Cerebellar cortex (tissue), 1 donor: Measurements from ENCODE around the gene TRPT1.

ENCODE experiments used
- DNase-seq: peaks from one replicate; pipeline ENCODE4 v3.0.0-alpha.2; 2015; ENCODE audit warnings: low spot score

Gene TRPT1

DNA sequence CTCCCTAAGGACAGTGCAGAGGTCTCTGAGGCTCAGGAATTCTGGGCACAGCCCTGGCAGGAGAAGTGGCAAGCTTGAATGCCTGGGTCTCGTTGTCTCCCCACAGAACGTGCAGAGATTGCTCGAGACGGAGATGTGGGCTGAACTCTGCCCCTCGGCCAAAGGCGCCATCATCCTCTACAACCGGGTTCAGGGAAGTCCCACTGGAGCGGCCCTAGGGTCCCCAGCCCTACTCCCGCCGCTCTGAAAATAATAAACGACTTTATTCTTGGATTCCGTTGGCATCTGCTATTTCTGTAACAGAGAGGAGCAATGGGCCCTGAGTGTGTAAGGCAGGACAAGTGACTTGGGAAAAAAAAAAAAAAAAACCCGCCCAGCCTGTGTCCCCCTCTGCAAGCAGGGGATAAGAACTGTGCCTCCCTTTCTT, 3.8 kb upstream of the TRPT1 start:
- DNase-seq = no peak

DNA sequence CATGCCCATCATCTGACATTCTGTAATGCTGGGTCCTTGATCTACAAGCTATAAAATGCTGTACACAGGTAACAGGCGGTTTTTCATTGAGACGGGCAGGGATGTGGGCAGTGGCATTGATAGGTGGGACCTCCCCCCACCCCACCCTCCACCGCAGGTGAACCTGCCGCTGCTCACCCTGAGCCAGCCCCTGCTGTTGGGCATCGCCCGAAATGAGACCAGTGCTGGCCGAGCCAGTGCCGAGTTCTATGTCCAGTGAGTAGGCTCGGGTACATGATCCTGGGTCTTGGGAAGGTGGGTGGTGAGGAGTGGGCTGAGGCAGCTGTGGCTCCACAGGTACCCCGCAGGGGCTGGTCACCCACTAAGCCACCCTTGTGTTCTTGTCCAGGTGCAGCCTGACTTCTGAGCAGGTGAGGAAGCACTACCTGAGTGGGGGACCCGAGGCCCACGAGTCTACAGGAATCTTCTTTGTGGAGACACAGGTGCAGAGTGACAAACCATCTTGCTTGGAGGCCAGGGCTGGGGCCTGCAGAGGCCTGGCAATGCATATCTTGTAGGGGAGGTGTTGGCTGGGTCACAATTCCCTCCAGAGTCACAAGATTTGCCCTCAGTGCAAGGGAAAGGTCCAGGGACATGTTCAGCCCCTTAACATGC, 3.2 kb upstream of the TRPT1 start:
- no peak for DNase-seq

DNA sequence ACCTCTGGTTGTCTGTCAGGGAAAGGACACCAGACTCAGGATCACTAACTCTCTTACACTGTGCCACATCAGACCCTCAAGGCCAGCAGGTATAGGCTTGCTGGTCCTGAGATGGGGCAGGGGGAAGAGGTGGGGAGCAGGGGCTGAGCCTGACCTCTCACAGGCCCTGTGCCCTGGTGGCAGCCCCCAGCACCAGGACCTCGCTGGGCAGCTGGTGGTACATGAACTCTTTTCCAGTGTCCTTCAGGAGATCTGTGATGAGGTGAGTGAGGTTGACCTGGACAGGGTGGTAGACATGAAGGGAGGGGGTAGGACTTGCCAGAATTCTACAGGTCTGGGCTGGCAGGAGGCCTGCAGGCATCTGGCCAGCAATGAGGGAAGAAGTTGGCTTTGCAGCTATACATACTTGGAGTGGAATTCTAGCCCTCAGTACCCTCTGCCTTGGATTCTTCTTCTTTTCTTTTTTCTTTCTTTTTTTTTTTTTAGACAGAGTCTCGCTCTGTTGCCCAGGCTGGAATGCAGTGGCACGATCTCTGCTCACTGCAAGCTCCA, 1.5 kb upstream of the TRPT1 start:
- DNase-seq = no peak

GRCh38 chr11:64226507-64227051, 593 bp upstream of the TRPT1 start:
- DNase-seq = no peak

DNA sequence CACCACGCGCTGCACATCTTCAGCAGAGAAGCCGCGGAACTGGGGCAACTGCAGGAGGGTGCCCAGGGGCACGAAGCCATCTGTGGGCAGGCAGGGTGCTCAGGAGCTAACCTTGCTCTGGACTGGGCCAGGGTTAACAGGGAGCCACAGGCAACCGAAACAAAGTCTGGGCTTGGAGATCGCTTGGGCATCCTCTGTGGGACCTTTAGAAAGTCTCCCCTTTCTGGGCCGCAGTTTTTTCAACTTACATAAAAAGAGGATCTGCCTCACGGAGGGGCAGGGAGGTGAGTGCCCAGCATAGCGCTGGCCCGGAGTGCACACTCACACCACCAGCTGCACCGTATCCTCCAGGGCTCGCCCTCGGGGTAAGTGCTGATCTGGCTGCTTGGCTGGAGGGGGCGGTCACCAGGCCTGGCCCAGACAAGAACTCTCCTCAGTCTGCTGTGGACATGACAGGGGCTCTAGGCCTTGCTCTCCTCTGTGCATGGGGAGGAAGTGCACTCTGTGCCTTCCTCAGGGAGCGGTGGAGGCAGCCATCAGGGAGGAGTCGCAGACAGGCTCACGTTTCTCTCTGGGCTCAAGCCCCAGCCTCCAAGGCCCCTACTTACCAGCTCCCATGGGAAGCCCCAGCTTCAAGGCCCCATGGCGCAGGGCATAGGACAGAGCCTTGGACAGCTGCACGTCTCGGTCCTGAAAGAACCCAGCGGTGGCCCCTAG, 937 bp downstream of the TRPT1 start:
- no peak for DNase-seq

DNA sequence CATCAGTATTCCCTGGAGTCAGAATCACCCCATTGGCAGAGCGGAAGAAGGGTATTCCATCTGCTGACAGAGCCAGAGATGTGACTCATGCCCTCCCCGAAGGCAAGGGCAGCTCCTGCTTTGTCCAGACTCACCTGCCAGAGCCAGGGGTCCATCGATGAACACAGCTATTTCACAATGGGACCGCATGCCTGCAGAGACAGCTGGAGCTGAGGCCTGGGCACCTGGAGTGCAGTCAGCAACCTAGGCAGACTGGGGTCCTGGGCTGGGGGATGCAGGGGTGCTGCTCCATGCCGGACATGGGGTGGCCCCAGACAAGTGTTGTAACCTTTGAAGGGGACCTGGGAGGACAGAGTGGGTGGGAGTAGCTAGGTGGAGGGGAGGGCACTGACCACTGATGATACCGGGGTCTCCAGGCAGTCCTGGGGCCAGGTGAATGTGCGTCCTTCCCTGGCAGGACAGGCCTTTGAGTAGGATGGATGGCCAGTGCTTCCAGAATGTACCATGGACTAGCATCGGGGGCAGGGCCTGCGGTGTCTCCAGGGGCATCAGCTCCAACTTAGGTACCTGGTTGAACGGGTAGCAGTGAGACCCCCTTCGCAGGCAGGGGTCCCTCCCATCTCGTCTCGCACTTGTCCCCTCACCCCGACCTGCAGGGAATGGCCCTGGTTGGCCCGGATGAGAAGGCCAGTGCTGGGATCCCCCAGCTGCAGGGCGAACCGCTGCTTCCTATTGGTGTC, 1.7 kb downstream of the TRPT1 start:
- no peak for DNase-seq

GRCh38 chr11:64223001-64223651, 2.9 kb downstream of the TRPT1 start:
- no peak for DNase-seq

DNA sequence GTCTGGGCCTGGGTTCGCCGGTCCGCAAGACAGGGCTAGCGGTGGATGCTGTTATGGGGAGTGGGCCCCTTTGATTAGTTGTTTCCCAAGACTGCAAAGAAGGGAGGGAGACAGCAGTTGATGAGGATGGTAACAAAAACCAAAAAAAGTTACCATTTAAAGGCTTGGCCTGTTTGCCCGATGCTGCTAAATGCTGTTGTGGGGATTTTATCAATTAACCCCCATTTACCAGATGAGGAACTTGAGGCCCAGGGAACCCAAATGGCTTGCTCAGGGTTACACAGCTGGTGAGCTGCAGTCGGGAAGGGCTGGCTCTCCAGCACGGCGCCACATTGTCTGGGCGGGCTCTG, 3.4 kb downstream of the TRPT1 start:
- no peak for DNase-seq

DNA sequence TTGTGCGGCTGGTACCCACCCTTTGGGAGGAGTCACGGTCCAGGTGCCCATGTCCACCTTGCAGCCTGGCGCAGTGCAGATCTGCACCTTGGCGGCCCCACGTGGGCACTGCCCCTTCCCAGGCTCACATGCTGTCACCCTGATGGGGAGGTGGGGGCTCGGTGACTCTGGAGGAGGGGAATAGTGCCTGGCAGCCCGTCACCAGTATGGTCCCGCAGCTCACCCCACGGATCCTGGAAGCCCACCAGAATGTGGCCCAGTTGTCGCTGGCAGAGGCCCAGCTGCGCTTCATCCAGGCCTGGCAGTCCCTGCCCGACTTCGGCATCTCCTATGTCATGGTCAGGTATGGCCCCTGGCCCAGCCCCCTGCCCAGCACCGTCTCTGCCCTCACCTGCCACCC, 5.2 kb downstream of the TRPT1 start:
- DNase-seq = no peak

- DNase-seq = no peak
Observed at GRCh38 chr11:64220271-64220670, 5.7 kb downstream of the TRPT1 start.

DNA sequence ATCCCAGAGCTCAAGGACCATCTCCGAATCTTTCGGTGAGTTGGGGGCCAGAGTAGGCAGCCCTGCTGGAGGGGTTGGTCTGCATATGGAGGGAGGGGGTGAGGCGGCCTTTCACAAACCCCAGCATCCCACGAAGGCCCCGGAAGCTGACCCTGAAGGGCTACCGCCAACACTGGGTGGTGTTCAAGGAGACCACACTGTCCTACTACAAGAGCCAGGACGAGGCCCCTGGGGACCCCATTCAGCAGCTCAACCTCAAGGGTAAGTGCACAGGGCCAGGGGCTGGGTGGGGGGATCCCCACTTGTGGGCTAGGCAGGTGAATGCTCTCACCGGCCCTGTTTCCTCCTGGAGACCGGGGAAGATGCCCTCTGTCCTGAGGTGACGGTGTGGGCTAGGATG, 6.2 kb downstream of the TRPT1 start:
- DNase-seq = no peak

GRCh38 chr11:64219354-64219684, 6.7 kb downstream of the TRPT1 start:
- DNase-seq = no peak

GRCh38 chr11:64218628-64219353, 7.2 kb downstream of the TRPT1 start:
- DNase-seq = no peak

DNA sequence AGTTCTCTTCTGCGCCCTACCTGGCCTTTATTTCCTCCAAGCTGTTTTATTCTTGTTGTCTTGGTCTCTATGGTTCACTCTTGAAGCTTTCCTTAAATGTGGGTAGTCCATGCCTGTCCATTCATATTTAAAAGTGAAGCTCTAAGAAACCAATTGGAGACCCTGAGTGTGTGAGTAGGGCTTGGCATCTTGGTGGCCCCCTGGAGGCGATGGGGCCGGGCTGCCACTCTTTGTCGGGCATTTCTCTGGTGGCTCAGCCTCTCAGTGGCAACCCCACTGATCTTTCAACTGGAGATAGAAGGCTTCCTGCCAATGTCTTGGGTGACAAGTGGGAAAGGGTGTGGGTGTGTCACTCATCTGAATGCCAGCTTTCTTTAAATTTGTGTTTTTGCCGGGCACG, 9.1 kb downstream of the TRPT1 start:
- no peak for DNase-seq

- DNase-seq = no peak
Observed at GRCh38 chr11:64211181-64211872, 14.7 kb downstream of the TRPT1 start.

GRCh38 chr11:64210301-64211020, 15.5 kb downstream of the TRPT1 start:
- DNase-seq = peak; percentile 55

- DNase-seq = no peak
Observed at GRCh38 chr11:64209563-64209843, 16.5 kb downstream of the TRPT1 start.

DNA sequence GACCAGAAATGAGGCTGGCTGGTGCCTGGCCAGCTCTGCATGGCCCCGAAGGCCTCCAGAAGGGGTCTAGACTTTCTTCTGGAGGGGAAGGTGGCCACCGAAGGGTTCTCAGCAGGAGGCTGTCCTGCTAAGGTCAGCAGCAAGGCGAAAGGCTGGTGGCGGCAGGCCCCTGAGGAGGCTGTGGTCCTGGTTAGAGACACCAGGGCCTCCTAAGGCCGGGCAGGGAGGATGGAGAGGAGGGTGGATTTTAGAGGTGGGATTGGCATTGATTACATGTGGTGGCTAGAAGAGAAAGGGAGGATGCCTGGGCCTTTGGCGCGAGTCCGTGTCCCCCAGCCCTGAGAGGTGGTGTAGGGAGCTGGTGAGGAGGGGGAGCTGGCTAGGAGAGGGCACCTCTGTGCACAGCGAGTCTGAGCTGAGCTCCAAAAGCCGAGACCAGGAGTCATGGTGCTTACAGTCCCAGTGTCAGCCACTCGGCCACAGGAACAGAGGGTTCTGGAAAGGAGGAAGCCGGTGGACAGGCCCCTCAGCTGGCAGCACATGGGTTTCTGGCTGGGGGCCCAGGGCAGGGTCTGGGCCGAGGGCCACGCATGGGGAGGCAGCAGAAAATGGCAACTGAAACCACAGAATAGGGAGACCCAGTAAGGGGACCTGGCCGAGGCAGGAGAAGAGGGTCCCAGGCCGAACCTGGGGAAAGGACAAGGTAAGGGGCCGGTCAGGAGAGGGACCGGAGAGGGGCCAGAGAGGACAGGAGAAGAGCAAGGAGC, 17.0 kb downstream of the TRPT1 start:
- no peak for DNase-seq

DNA sequence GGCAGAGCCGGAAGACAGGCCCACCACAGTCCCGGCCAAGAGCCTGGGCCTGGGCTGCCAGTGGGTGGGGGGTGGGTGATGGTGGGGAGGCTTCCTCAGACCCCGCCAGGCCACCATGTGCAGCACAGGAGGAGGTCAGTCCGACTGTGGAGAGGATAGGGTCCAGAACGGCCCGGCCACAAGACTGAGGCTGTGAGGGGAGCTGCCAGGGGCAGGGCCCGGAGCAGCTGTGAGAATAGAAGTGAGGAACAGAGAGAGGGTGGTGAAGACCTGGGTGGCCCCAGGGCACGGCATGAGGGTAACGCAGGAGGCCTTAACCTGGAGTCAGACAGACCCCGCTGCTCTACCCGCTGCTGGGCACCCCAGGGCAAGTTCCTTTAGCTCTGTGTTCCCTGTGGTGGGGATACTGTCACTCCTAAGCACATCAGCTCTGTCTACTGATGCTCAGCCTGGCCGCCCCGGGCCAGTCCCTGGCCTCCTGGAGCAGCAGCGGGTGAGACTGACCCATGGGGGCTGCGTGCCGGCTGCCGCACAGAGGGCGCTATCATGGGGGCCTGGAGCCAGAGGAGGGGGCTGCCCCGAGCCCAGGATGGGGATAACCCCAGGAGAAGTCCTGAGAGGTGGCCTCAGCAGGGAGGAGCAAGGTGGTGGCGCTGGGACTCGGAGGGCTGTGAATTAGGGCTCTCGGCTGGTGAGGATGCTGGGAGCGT, 17.7 kb downstream of the TRPT1 start:
- no peak for DNase-seq
